ENCODE results near the gene FGF11.

Gene FGF11

GRCh38 chr17:7408252-7408727, 31.0 kb upstream of the FGF11 start:
- DNase-seq (ENCODE audit: low read depth) = no peak

GRCh38 chr17:7408863-7409262, 30.4 kb upstream of the FGF11 start:
- no peak for DNase-seq (ENCODE audit: low read depth)

GRCh38 chr17:7409716-7410115, 29.6 kb upstream of the FGF11 start:
- DNase-seq (ENCODE audit: low read depth) = no peak

GRCh38 chr17:7410634-7411426, 28.5 kb upstream of the FGF11 start:
- DNase-seq (ENCODE audit: low read depth) = no peak

- DNase-seq (ENCODE audit: low read depth) = no peak
These were observed 27.9 kb upstream of the FGF11 start for GRCh38 chr17:7411427-7411750.

- no peak for DNase-seq (ENCODE audit: low read depth)
These were observed 25.8 kb upstream of the FGF11 start for GRCh38 chr17:7413346-7413985.

GRCh38 chr17:7414837-7415236, 24.5 kb upstream of the FGF11 start:
- no peak for DNase-seq (ENCODE audit: low read depth)

- DNase-seq (ENCODE audit: low read depth) = no peak
These were observed 23.5 kb upstream of the FGF11 start for GRCh38 chr17:7415784-7416183.

- no peak for DNase-seq (ENCODE audit: low read depth)
These were observed 23.0 kb upstream of the FGF11 start for GRCh38 chr17:7416323-7416722.

- no peak for DNase-seq (ENCODE audit: low read depth)
These were observed 22.2 kb upstream of the FGF11 start for GRCh38 chr17:7417056-7417655.

- DNase-seq (ENCODE audit: low read depth) = no peak
These were observed 20.7 kb upstream of the FGF11 start for GRCh38 chr17:7418472-7419152.

GRCh38 chr17:7419819-7420610, 19.3 kb upstream of the FGF11 start, which contains the start of gene SPEM1:
Gene SPEM1 (plus strand): TSS chr17:7420324. CDS start chr17:7420385, 61 bp downstream.
- DNase-seq (ENCODE audit: low read depth) = no peak

- no peak for DNase-seq (ENCODE audit: low read depth)
These were observed 18.1 kb upstream of the FGF11 start for GRCh38 chr17:7421186-7421585.

GRCh38 chr17:7423679-7424078, 15.6 kb upstream of the FGF11 start:
- DNase-seq (ENCODE audit: low read depth) = no peak

- no peak for DNase-seq (ENCODE audit: low read depth)
These were observed 14.0 kb upstream of the FGF11 start, which contains the start of gene SPEM2 for GRCh38 chr17:7425316-7425715. Gene SPEM2 (plus strand): TSS chr17:7425616. CDS start chr17:7425689, 73 bp downstream.

- no peak for DNase-seq (ENCODE audit: low read depth)
These were observed 13.6 kb upstream of the FGF11 start for GRCh38 chr17:7425756-7426155.

GRCh38 chr17:7426203-7426863, 13.0 kb upstream of the FGF11 start:
- no peak for DNase-seq (ENCODE audit: low read depth)

- DNase-seq (ENCODE audit: low read depth) = no peak
These were observed 12.3 kb upstream of the FGF11 start for GRCh38 chr17:7426896-7427489.

- DNase-seq (ENCODE audit: low read depth) = no peak
These were observed 11.8 kb upstream of the FGF11 start for GRCh38 chr17:7427549-7427948.

GRCh38 chr17:7428557-7428956, 10.8 kb upstream of the FGF11 start, which contains the start of gene SPEM3:
Gene SPEM3 (plus strand): TSS chr17:7428857. CDS start chr17:7428903, 46 bp downstream.
- no peak for DNase-seq (ENCODE audit: low read depth)

All from T follicular helper cell (primary cell).